GM23338 (cell line): Measurements from ENCODE around the gene ACSM4. TPM values are rescaled to one million over a fixed set of nuclear protein-coding genes. Genes with fewer than 3 reads are reported as not detected.

ENCODE experiments used
- ATAC-seq: fragments of 200-7000 bp; cut with Tn5 transposase; 3 replicates; pipeline ENCODE4 v1.9.1; 2020
- DNase-seq: peaks from one replicate; pipeline ENCODE4 v3.0.0-alpha.2; 2015; ENCODE audit warnings: low spot score
- H2AFZ ChIP-seq: fragments of 200-600 bp; sonication (generic); 2 replicates; pipeline ENCODE4 v1.8.0; 2016; ENCODE audit warnings: antibody characterized with exemption, mild to moderate bottlenecking, moderate library complexity
- H3F3A ChIP-seq: fragments of 200-600 bp; sonication (generic); replicated peaks from 2 replicates; pipeline ENCODE4 v1.8.0; 2017; ENCODE audit warnings: antibody characterized with exemption, mixed run types, low read depth
- H3K27ac ChIP-seq: fragments of 200-600 bp; sonication (generic); 2 replicates; pipeline ENCODE4 v1.6.1; 2016; ENCODE audit warnings: low read depth
- H3K27me3 ChIP-seq: fragments of 200-600 bp; sonication (generic); 2 replicates; pipeline ENCODE4 v1.8.0; 2016; ENCODE audit warnings: mild to moderate bottlenecking, mixed run types, moderate library complexity; ENCODE audit not compliant: insufficient read depth
- H3K36me3 ChIP-seq: fragments of 200-600 bp; sonication (generic); 2 replicates; pipeline ENCODE4 v1.8.0; 2016; ENCODE audit warnings: mild to moderate bottlenecking; ENCODE audit not compliant: insufficient read depth
- H3K4me1 ChIP-seq: fragments of 200-600 bp; sonication (generic); 2 replicates; pipeline ENCODE4 v1.8.0; 2016; ENCODE audit warnings: mild to moderate bottlenecking, moderate library complexity; ENCODE audit not compliant: insufficient read depth
- H3K4me2 ChIP-seq: fragments of 200-600 bp; sonication (generic); 2 replicates; pipeline ENCODE4 v1.7.1; 2017; ENCODE audit warnings: mixed run types
- H3K4me3 ChIP-seq: fragments of 200-600 bp; sonication (generic); 2 replicates; pipeline ENCODE4 v1.6.1; 2016; ENCODE audit warnings: mixed run types
- H3K79me2 ChIP-seq: fragments of 200-600 bp; sonication (generic); replicated peaks from 2 replicates; pipeline ENCODE4 v1.8.0; 2017; ENCODE audit warnings: mild to moderate bottlenecking; ENCODE audit not compliant: insufficient read depth
- H3K9me2 ChIP-seq: fragments of 200-600 bp; sonication (generic); 2 replicates; pipeline ENCODE4 v1.8.0; 2017; ENCODE audit not compliant: insufficient read depth
- H4K20me1 ChIP-seq: fragments of 200-600 bp; sonication (generic); replicated peaks from 2 replicates; pipeline ENCODE4 v1.8.0; 2017; ENCODE audit warnings: mild to moderate bottlenecking; ENCODE audit not compliant: insufficient read depth
- H3K27ac Mint-ChIP-seq: 2 replicates; pipeline ENCODE4 v1.8.0; 2020; ENCODE audit warnings: inconsistent platforms, mild to moderate bottlenecking, moderate library complexity, mixed read lengths
- H3K27me3 Mint-ChIP-seq: 3 replicates; pipeline ENCODE4 v1.8.0; 2022; ENCODE audit warnings: low read depth, mild to moderate bottlenecking, moderate library complexity, mixed read lengths, inconsistent platforms; ENCODE audit not compliant: insufficient read depth, poor library complexity
- H3K36me3 Mint-ChIP-seq: 3 replicates; pipeline ENCODE4 v1.8.0; 2021; ENCODE audit warnings: low read depth, mild to moderate bottlenecking, inconsistent platforms, moderate library complexity, mixed read lengths
- H3K4me1 Mint-ChIP-seq: 3 replicates; pipeline ENCODE4 v1.8.0; 2020; ENCODE audit warnings: mild to moderate bottlenecking, inconsistent platforms, mixed read lengths
- H3K4me3 Mint-ChIP-seq: 3 replicates; pipeline ENCODE4 v1.8.0; 2021; ENCODE audit warnings: moderate library complexity, mild to moderate bottlenecking, inconsistent platforms, mixed read lengths
- H3K9me3 Mint-ChIP-seq: 3 replicates; pipeline ENCODE4 v1.8.0; 2020; ENCODE audit warnings: moderate library complexity, mild to moderate bottlenecking, inconsistent platforms, mixed read lengths
- EZH2phosphoT487 ChIP-seq: fragments of 200-600 bp; sonication (generic); IDR thresholded peaks from one replicate; pipeline ENCODE4 v1.8.1; 2018; ENCODE audit warnings: antibody characterized with exemption; ENCODE audit not compliant: unreplicated experiment
- JUNB ChIP-seq: IDR thresholded peaks from one replicate; pipeline ENCODE4 v1.6.1; 2016; ENCODE audit warnings: antibody characterized with exemption; ENCODE audit not compliant: unreplicated experiment
- NANOG ChIP-seq: IDR thresholded peaks from 2 replicates; pipeline ENCODE4 v1.6.1; 2016; ENCODE audit warnings: antibody characterized with exemption, borderline replicate concordance
- POLR2AphosphoS5 ChIP-seq: IDR thresholded peaks from 2 replicates; pipeline ENCODE4 v1.6.1; 2016; ENCODE audit warnings: antibody characterized with exemption, low read depth
- STAT1 ChIP-seq: IDR thresholded peaks from one replicate; pipeline ENCODE4 v1.6.1; 2016; ENCODE audit warnings: antibody characterized with exemption; ENCODE audit not compliant: unreplicated experiment
- ZNF114 ChIP-seq: fragments of 250-450 bp; sonication (Bioruptor Pico); IDR thresholded peaks from 2 replicates; pipeline ENCODE4 v1.5.0; 2020; ENCODE audit warnings: mild to moderate bottlenecking, moderate library complexity
- polyA plus RNA-seq: library from polyadenylated mRNA; unstranded; fragments of >200 nt; fragmentation: Nextera tagmentation; extraction: Ambion mirVana; gene quantifications from 2 replicates; pipeline ENCODE4 v1.2.1, GENCODE V29; 2016
- total RNA-seq: library from RNA; depleted of rRNA; stranded (reverse); fragments of >200 nt; shearing (Covaris generic); gene quantifications from 2 replicates; pipeline ENCODE4 v1.2.3, GENCODE V29; 2014
- TF ChIP-seq, protein P1 (sequence below): fragments of 250-450 bp; sonication (Bioruptor Pico); IDR thresholded peaks from 2 replicates; pipeline ENCODE4 v1.5.0; 2020; ENCODE audit warnings: mild to moderate bottlenecking, moderate library complexity
- TF ChIP-seq, protein P2 (sequence below), 2 experiments: fragments of 200-600 bp in 1 of 2; sonication (generic) in 1 of 2; conservative IDR thresholded peaks; 2 replicates each; pipeline versions ENCODE4 v1.5.1 to v1.6.1; 2016 to 2017; ENCODE audit warnings: antibody characterized with exemption in 2 of 2, low read depth in 2 of 2, mild to moderate bottlenecking in 2 of 2, moderate library complexity in 1 of 2
- TF ChIP-seq, protein P3 (sequence below): IDR thresholded peaks from 2 replicates; pipeline ENCODE4 v1.6.1; 2016; ENCODE audit warnings: antibody characterized with exemption
- TF ChIP-seq, protein P4 (sequence below): IDR thresholded peaks from one replicate; pipeline ENCODE4 v1.6.1; 2018; ENCODE audit warnings: antibody characterized with exemption; ENCODE audit not compliant: unreplicated experiment

The ACSM4 gene
- total and polyA plus RNA-seq, 2 experiments from 2014 or later, result not detected

DNA sequence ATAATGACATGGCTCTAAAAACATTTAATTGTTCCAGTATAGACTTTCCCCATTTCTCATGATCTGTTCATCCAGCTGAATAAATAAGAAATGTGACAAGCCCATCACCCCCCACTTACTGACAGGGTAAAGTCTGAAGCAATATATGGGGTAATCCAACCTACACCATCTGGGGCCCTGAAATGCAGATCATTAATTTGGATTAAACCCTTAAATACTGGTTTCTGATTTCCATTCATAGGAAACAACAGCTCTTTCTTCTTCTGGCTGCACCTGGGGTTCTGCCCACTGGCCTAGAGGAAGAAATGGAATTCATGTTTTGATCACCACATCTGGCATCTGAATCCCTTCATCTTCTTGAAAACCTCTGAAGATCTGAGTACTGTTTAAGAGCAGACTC is 39.3 kb upstream of the ACSM4 start:
- no peaks in the 10 kb centered on the region for H3F3A ChIP-seq
- Mint-ChIP-seq H3K4me1 (no peaks in the 10 kb centered on the region), H3K27me3 (no peaks in the 10 kb centered on the region), H3K9me3 (no peaks in the 10 kb centered on the region), H3K27ac (no peak overlapping the region), H3K4me3 (no peak overlapping the region), H3K36me3 (no peaks in the 10 kb centered on the region)
- no peak overlapping the region for H3K27ac ChIP-seq
- no peaks in the 10 kb centered on the region for H3K79me2 ChIP-seq
- DNase-seq, result no peak
- no peak overlapping the region for H3K4me2 ChIP-seq
- no peak for ATAC-seq
- H4K20me1 ChIP-seq, result no peaks in the 10 kb centered on the region
- no peak overlapping the region for H3K4me3 ChIP-seq
- H3K27me3 ChIP-seq, result no peaks in the 10 kb centered on the region
- no peak overlapping the region for H2AFZ ChIP-seq
- no peaks in the 10 kb centered on the region for H3K4me1 ChIP-seq
- no peak for TF ChIP-seq JUNB
- no peak for TF ChIP-seq POLR2AphosphoS5
- TF ChIP-seq, protein P1, sequence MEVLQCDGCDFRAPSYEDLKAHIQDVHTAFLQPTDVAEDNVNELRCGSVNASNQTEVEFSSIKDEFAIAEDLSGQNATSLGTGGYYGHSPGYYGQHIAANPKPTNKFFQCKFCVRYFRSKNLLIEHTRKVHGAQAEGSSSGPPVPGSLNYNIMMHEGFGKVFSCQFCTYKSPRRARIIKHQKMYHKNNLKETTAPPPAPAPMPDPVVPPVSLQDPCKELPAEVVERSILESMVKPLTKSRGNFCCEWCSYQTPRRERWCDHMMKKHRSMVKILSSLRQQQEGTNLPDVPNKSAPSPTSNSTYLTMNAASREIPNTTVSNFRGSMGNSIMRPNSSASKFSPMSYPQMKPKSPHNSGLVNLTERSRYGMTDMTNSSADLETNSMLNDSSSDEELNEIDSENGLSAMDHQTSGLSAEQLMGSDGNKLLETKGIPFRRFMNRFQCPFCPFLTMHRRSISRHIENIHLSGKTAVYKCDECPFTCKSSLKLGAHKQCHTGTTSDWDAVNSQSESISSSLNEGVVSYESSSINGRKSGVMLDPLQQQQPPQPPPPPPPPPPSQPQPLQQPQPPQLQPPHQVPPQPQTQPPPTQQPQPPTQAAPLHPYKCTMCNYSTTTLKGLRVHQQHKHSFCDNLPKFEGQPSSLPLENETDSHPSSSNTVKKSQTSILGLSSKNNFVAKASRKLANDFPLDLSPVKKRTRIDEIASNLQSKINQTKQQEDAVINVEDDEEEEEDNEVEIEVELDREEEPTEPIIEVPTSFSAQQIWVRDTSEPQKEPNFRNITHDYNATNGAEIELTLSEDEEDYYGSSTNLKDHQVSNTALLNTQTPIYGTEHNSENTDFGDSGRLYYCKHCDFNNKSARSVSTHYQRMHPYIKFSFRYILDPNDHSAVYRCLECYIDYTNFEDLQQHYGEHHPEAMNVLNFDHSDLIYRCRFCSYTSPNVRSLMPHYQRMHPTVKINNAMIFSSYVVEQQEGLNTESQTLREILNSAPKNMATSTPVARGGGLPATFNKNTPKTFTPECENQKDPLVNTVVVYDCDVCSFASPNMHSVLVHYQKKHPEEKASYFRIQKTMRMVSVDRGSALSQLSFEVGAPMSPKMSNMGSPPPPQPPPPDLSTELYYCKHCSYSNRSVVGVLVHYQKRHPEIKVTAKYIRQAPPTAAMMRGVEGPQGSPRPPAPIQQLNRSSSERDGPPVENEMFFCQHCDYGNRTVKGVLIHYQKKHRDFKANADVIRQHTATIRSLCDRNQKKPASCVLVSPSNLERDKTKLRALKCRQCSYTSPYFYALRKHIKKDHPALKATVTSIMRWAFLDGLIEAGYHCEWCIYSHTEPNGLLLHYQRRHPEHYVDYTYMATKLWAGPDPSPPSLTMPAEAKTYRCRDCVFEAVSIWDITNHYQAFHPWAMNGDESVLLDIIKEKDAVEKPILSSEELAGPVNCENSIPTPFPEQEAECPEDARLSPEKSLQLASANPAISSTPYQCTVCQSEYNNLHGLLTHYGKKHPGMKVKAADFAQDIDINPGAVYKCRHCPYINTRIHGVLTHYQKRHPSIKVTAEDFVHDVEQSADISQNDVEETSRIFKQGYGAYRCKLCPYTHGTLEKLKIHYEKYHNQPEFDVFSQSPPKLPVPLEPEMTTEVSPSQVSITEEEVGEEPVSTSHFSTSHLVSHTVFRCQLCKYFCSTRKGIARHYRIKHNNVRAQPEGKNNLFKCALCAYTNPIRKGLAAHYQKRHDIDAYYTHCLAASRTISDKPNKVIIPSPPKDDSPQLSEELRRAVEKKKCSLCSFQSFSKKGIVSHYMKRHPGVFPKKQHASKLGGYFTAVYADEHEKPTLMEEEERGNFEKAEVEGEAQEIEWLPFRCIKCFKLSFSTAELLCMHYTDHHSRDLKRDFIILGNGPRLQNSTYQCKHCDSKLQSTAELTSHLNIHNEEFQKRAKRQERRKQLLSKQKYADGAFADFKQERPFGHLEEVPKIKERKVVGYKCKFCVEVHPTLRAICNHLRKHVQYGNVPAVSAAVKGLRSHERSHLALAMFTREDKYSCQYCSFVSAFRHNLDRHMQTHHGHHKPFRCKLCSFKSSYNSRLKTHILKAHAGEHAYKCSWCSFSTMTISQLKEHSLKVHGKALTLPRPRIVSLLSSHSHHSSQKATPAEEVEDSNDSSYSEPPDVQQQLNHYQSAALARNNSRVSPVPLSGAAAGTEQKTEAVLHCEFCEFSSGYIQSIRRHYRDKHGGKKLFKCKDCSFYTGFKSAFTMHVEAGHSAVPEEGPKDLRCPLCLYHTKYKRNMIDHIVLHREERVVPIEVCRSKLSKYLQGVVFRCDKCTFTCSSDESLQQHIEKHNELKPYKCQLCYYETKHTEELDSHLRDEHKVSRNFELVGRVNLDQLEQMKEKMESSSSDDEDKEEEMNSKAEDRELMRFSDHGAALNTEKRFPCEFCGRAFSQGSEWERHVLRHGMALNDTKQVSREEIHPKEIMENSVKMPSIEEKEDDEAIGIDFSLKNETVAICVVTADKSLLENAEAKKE (CRISPR knock-in tag), result no peak
- TF ChIP-seq, protein P2, sequence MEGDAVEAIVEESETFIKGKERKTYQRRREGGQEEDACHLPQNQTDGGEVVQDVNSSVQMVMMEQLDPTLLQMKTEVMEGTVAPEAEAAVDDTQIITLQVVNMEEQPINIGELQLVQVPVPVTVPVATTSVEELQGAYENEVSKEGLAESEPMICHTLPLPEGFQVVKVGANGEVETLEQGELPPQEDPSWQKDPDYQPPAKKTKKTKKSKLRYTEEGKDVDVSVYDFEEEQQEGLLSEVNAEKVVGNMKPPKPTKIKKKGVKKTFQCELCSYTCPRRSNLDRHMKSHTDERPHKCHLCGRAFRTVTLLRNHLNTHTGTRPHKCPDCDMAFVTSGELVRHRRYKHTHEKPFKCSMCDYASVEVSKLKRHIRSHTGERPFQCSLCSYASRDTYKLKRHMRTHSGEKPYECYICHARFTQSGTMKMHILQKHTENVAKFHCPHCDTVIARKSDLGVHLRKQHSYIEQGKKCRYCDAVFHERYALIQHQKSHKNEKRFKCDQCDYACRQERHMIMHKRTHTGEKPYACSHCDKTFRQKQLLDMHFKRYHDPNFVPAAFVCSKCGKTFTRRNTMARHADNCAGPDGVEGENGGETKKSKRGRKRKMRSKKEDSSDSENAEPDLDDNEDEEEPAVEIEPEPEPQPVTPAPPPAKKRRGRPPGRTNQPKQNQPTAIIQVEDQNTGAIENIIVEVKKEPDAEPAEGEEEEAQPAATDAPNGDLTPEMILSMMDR (conservative IDR thresholded peaks at IDR 0.05; ENCODE audit: low read depth in 2 of 2), result no peak
- TF ChIP-seq, protein P3, sequence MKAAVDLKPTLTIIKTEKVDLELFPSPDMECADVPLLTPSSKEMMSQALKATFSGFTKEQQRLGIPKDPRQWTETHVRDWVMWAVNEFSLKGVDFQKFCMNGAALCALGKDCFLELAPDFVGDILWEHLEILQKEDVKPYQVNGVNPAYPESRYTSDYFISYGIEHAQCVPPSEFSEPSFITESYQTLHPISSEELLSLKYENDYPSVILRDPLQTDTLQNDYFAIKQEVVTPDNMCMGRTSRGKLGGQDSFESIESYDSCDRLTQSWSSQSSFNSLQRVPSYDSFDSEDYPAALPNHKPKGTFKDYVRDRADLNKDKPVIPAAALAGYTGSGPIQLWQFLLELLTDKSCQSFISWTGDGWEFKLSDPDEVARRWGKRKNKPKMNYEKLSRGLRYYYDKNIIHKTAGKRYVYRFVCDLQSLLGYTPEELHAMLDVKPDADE, result no peak
- TF ChIP-seq ZNF114, result no peak
- TF ChIP-seq STAT1, result no peak
- TF ChIP-seq NANOG, result no peak
- TF ChIP-seq, protein P4, sequence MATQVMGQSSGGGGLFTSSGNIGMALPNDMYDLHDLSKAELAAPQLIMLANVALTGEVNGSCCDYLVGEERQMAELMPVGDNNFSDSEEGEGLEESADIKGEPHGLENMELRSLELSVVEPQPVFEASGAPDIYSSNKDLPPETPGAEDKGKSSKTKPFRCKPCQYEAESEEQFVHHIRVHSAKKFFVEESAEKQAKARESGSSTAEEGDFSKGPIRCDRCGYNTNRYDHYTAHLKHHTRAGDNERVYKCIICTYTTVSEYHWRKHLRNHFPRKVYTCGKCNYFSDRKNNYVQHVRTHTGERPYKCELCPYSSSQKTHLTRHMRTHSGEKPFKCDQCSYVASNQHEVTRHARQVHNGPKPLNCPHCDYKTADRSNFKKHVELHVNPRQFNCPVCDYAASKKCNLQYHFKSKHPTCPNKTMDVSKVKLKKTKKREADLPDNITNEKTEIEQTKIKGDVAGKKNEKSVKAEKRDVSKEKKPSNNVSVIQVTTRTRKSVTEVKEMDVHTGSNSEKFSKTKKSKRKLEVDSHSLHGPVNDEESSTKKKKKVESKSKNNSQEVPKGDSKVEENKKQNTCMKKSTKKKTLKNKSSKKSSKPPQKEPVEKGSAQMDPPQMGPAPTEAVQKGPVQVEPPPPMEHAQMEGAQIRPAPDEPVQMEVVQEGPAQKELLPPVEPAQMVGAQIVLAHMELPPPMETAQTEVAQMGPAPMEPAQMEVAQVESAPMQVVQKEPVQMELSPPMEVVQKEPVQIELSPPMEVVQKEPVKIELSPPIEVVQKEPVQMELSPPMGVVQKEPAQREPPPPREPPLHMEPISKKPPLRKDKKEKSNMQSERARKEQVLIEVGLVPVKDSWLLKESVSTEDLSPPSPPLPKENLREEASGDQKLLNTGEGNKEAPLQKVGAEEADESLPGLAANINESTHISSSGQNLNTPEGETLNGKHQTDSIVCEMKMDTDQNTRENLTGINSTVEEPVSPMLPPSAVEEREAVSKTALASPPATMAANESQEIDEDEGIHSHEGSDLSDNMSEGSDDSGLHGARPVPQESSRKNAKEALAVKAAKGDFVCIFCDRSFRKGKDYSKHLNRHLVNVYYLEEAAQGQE, result no peak
- TF ChIP-seq EZH2phosphoT487, result no peak
- H3K36me3 ChIP-seq, result no peaks in the 10 kb centered on the region
- peaks cover 3% of the 10 kb centered on the region; the same call in 1 of the 2 replicates for H3K9me2 ChIP-seq
